ENCODE measurements around the gene DNAJB5. TPM values are rescaled to one million over a fixed set of nuclear protein-coding genes. Genes with fewer than 3 reads are reported as not detected.
A peak's percentile ranks its signal among the peaks of the same experiment; 100 is the strongest.

The DNAJB5 gene
- total and polyA plus RNA-seq, 11 donors = 33.6 to 166 (median 88.5) TPM

GRCh38 chr9:34980181-34980761 lies 9.3 kb upstream of the DNAJB5 start:
- no peaks in the 10 kb centered on the region for H3K27me3 ChIP-seq
- H3K4me3 ChIP-seq = no peak overlapping the region
- TF ChIP-seq CTCF (IDR thresholded peaks at IDR 0.05) (no peak), POLR2A (IDR thresholded peaks at IDR 0.05) (no peak)
- 66 to 72% (median 70%) methylated on average over 10 to 11 of the region's 11 CpGs for WGBS, 4 donors
- H3K36me3 ChIP-seq = no peaks in the 10 kb centered on the region
- H3K9me3 ChIP-seq = no peaks in the 10 kb centered on the region
- intact Hi-C loops (cut with DNase I) = loop anchor here in 1 of 10 donors (5.0 kb wide), 1 partner anchor 73 kb away; no protein-coding TSS in a partner anchor
- ATAC-seq (no peak), DNase-seq (no peak)
- peaks cover 0 to 24% (median 0%) of the 10 kb centered on the region in 12 donors for H3K4me1 ChIP-seq
- H3K27ac ChIP-seq = no peak overlapping the region

- intact Hi-C loops (cut with DNase I) = loop anchor here in 1 of 10 donors (5.0 kb wide), 1 partner anchor 75 kb away; no protein-coding TSS in a partner anchor
- H3K4me1 ChIP-seq = peaks cover 0 to 28% (median 0%) of the 10 kb centered on the region in 12 donors
- no peaks in the 10 kb centered on the region for H3K9me3 ChIP-seq
- no peak for ATAC-seq
- H3K27ac ChIP-seq = peak overlapping the region in 1 of 12 donors; percentile 8
- TF ChIP-seq POLR2A (IDR thresholded peaks at IDR 0.05) (no peak), CTCF (IDR thresholded peaks at IDR 0.05) (no peak)
- no peaks in the 10 kb centered on the region for H3K27me3 ChIP-seq
- no peak for DNase-seq
- H3K4me3 ChIP-seq = no peak overlapping the region
- no peaks in the 10 kb centered on the region for H3K36me3 ChIP-seq
- WGBS, 4 donors = 71 to 83% (median 75%) methylated on average over 6 to 7 of the region's 7 CpGs
Measured at GRCh38 chr9:34982361-34982760, 7.2 kb upstream of the DNAJB5 start.

- peaks cover 0 to 30% (median under 1%) of the 10 kb centered on the region in 12 donors for H3K4me1 ChIP-seq
- intact Hi-C loops (cut with DNase I) = loop anchor here in 1 of 10 donors (5.0 kb wide), 1 partner anchor 76 kb away; no protein-coding TSS in a partner anchor
- WGBS, 4 donors = 79 to 97% (median 88%) methylated on average over 2 of the region's 2 CpGs
- no peaks in the 10 kb centered on the region for H3K9me3 ChIP-seq
- no peak for TF ChIP-seq CTCF (IDR thresholded peaks at IDR 0.05)
- TF ChIP-seq POLR2A (IDR thresholded peaks at IDR 0.05) = no peak
- ATAC-seq (no peak), DNase-seq (no peak)
- no peak overlapping the region for H3K4me3 ChIP-seq
- no peaks in the 10 kb centered on the region for H3K36me3 ChIP-seq
- H3K27ac ChIP-seq = no peak overlapping the region
- H3K27me3 ChIP-seq = no peaks in the 10 kb centered on the region
Measured at GRCh38 chr9:34983209-34983608, 6.3 kb upstream of the DNAJB5 start.

- Histone ChIP-seq H3K27ac (no peak overlapping the region), H3K4me3 (no peak overlapping the region), H3K36me3 (no peaks in the 10 kb centered on the region), H3K4me1 (peaks cover 0 to 38% (median 6%) of the 10 kb centered on the region in 12 donors), H3K9me3 (no peaks in the 10 kb centered on the region), H3K27me3 (no peaks in the 10 kb centered on the region)
- 0 to 6% (median 3%) methylated on average over 1 of the region's 1 CpG for WGBS, 4 donors
- intact Hi-C loops (cut with DNase I) = loop anchor here in 8 of 10 donors (2.0 to 5.0 kb wide), 3 partner anchors 77 to 85 kb away; no protein-coding TSS in a partner anchor
- ATAC-seq = no peak
- no peak for TF ChIP-seq POLR2A (IDR thresholded peaks at IDR 0.05)
- TF ChIP-seq CTCF (IDR thresholded peaks at IDR 0.05) = no peak
- no peak for DNase-seq
Measured at GRCh38 chr9:34984049-34984448, 5.5 kb upstream of the DNAJB5 start.

Data from heart left ventricle (tissue), 16 donors.